ENCODE data around the gene GTPBP6.

DNA sequence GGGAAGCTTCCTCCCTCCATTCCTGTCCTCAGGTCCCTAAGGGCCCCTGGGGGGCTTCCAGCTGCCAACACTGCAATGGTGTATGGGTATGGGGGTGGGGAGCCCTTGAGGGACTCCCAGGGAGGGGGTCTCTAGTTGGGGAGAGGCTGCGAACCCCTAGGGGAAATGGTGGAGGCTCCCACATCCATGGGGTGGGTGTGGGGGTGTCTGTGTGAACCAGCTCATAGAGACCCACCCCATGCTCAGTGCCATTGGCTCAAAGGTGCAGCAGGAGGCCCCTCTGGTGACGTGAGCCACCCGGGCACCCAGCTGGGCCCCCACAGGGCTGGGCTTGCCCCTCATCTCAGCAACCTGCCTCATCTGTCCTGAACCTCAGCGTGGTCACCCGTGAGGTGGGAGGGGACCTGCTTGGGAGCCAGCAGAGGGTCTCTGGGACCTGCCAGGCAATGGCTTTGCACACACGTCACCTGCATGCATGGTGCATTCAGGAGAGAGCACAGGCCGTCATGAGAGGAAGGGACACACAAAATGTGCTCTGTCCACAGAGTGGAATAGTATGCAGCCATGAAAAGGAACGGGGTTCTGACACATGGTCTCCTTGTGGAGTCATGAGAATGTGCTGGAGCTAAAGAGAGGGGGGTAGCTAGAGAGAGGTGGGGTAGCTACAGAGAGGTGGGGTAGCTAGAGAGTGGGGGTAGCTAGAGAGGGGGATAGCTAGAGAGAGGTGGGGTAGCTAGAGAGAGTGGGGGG lies 60.1 kb downstream of the GTPBP6 start:
- TF ChIP-seq, protein P1, sequence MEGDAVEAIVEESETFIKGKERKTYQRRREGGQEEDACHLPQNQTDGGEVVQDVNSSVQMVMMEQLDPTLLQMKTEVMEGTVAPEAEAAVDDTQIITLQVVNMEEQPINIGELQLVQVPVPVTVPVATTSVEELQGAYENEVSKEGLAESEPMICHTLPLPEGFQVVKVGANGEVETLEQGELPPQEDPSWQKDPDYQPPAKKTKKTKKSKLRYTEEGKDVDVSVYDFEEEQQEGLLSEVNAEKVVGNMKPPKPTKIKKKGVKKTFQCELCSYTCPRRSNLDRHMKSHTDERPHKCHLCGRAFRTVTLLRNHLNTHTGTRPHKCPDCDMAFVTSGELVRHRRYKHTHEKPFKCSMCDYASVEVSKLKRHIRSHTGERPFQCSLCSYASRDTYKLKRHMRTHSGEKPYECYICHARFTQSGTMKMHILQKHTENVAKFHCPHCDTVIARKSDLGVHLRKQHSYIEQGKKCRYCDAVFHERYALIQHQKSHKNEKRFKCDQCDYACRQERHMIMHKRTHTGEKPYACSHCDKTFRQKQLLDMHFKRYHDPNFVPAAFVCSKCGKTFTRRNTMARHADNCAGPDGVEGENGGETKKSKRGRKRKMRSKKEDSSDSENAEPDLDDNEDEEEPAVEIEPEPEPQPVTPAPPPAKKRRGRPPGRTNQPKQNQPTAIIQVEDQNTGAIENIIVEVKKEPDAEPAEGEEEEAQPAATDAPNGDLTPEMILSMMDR (IDR thresholded peaks at IDR 0.05 in 2 of 3, conservative IDR thresholded peaks at IDR 0.05 in 1 of 3; ENCODE audit: borderline replicate concordance in 1 of 3, insufficient read depth in 1 of 3, low read depth in 2 of 3, low read length in 2 of 3) = no peak
- TF ChIP-seq POLR2AphosphoS5 (IDR thresholded peaks at IDR 0.05; ENCODE audit: low read depth, low read length) (no peak), EZH2 (IDR thresholded peaks at IDR 0.05) (no peak), ELF1 (IDR thresholded peaks at IDR 0.05; ENCODE audit: borderline replicate concordance, low read depth) (no peak)

Data from HCT116 (cell line).